Spinal cord (tissue), 10 donors: ENCODE results near the gene HPRT1. TPM values are rescaled to one million over a fixed set of nuclear protein-coding genes. Genes with fewer than 3 reads are reported as not detected.

Source experiments
- DNase-seq, 6 donors: peaks; one replicate each; pipeline versions ENCODE4 v3.0.0 to v3.0.0-alpha.2; 2013 to 2015; ENCODE audit warnings: low spot score in 6 of 6, low read depth in 4 of 6
- H3K27ac ChIP-seq: one replicate; pipeline ENCODE4 v1.5.1; 2013; ENCODE audit warnings: low read depth, low read length, control low read depth
- H3K27me3 ChIP-seq: one replicate; pipeline ENCODE4 v1.6.1; 2013; ENCODE audit warnings: low read length; ENCODE audit not compliant: control insufficient read depth, insufficient read depth
- H3K36me3 ChIP-seq: one replicate; pipeline ENCODE4 v1.6.1; 2013; ENCODE audit warnings: low read length; ENCODE audit not compliant: control insufficient read depth, insufficient read depth
- H3K4me1 ChIP-seq: one replicate; pipeline ENCODE4 v1.6.1; 2013; ENCODE audit warnings: low read length; ENCODE audit not compliant: control insufficient read depth, insufficient read depth
- H3K4me3 ChIP-seq: one replicate; pipeline ENCODE4 v1.5.1; 2013; ENCODE audit warnings: low read depth, low read length, control low read depth
- H3K9me3 ChIP-seq: one replicate; pipeline ENCODE4 v1.6.1; 2013; ENCODE audit warnings: low read length; ENCODE audit not compliant: control insufficient read depth, insufficient read depth
- WGBS: methylation state at CpG from one replicate; pipeline ENCODE4 v1.1.5; 2013; ENCODE audit warnings: missing lambda C conversion rate; ENCODE audit not compliant: insufficient coverage; 5-methylcytosine and 5-hydroxymethylcytosine counted together
- long read RNA-seq, 4 donors: transcript quantifications; one replicate each; lab custom pipeline, GENCODE V29; 2026
- polyA plus RNA-seq, 2 donors: library from polyadenylated mRNA; unstranded; fragments of 120-200 nt; gene quantifications; one replicate each; pipeline ENCODE4 v1.2.1, GENCODE V29; 2013; ENCODE audit not compliant: insufficient read length in 2 of 2
- total RNA-seq, 2 donors: library from RNA; depleted of rRNA in 1 of 2; stranded (reverse); fragments of 120-200 nt in 1 of 2; fragments of >200 nt in 1 of 2; gene quantifications; one replicate each; pipeline versions ENCODE4 v1.2.3 to v1.2.4, GENCODE V29; 2013 to 2014
- donor health status: healthy.

Gene HPRT1
- total RNA-seq (10 to 100 TPM; 15.3 to 36.5 TPM), polyA plus RNA-seq (10 to 100 TPM; 48.0 to 49.3 TPM)
- long read RNA-seq, donor 1, transcript HPRT1-201 (9 exons, 1,407 nt) = major isoform, 5 of 35 reads
- long read RNA-seq, donor 1, partial matches to known transcripts = 5 of 35 reads
- long read RNA-seq, donor 1, other reads (novel, unspliced or antisense) = 25 of 35 reads
- long read RNA-seq, donor 2, partial matches to known transcripts = 0 of 9 reads
- long read RNA-seq, donor 2, other reads (novel, unspliced or antisense) = 9 of 9 reads
- long read RNA-seq, donor 3 = 0 reads
- long read RNA-seq, donor 4, partial matches to known transcripts = 6 of 13 reads
- long read RNA-seq, donor 4, other reads (novel, unspliced or antisense) = 5 of 13 reads

- Histone ChIP-seq H3K9me3 (no peaks in the 10 kb centered on the region), H3K4me1 (peaks cover 2% of the 10 kb centered on the region), H3K27me3 (no peaks in the 10 kb centered on the region), H3K4me3 (peak within 1 kb of the TSS; percentile 57), H3K36me3 (no peaks in the 10 kb centered on the region), H3K27ac (peak within 1 kb of the TSS; percentile 78)
- peak in 5 of 6 donors; percentile 17 to 89 (median 57) for DNase-seq
- 19% methylated on average over 85 of the region's 85 CpGs for WGBS
Measured at GRCh38 chrX:134460005-134460861, at the start of gene HPRT1. Gene HPRT1 (plus strand): TSS chrX:134460165. CDS start chrX:134460312, 147 bp downstream.

GRCh38 chrX:134416087-134416486, 43.9 kb upstream of the HPRT1 start:
- H3K4me1 ChIP-seq = no peaks in the 10 kb centered on the region
- 100% methylated on average over 1 of the region's 5 CpGs for WGBS
- no peak for DNase-seq
- peaks cover 10% of the 10 kb centered on the region for H3K36me3 ChIP-seq
- H3K4me3 ChIP-seq = no peak overlapping the region
- no peak overlapping the region for H3K27ac ChIP-seq
- peaks cover 2% of the 10 kb centered on the region for H3K27me3 ChIP-seq
- H3K9me3 ChIP-seq = no peaks in the 10 kb centered on the region

DNA sequence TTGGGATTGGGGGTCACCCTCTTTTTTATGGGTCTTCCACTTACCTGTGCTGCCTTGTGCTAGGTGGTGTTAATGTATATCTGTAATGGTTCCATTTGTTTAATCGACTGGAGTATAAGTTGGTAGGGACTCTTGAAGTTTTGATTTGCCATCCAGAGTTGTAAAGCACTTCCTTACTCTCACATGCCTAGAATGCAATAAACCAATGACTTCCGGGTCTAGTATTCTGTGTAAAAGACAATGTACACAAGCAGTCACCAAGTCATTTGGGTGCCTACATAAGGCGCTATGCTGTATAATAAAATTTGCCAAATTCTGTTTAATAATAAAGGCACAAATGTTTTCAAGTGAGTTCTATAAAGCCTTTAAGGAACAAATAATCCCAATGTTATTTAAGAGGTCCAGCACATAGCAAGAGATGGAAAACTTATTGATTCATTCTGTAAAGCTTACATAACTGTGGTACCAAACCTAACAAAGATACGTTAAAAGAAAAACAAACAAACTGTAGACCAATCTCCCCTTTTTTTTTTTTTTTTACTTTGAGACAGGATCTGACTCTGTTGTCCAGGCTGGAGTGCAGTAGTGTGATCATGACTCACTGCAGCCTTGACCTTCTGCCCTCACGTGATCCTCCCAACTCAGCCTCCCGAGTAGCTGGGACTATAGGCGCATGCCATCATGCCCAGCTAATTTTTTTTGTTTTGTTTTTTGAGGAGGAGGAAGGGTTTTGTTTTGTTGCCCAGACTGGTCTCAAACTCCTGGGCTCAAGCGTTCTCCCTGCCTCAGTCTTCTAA, 41.5 kb upstream of the HPRT1 start:
- Histone ChIP-seq H3K27me3 (peaks cover 2% of the 10 kb centered on the region), H3K36me3 (peaks cover 12% of the 10 kb centered on the region), H3K4me1 (no peaks in the 10 kb centered on the region), H3K27ac (no peak overlapping the region), H3K9me3 (no peaks in the 10 kb centered on the region), H3K4me3 (no peak overlapping the region)
- WGBS = no CpG with 5 or more reads among the region's 8 CpGs
- no peak for DNase-seq

DNA sequence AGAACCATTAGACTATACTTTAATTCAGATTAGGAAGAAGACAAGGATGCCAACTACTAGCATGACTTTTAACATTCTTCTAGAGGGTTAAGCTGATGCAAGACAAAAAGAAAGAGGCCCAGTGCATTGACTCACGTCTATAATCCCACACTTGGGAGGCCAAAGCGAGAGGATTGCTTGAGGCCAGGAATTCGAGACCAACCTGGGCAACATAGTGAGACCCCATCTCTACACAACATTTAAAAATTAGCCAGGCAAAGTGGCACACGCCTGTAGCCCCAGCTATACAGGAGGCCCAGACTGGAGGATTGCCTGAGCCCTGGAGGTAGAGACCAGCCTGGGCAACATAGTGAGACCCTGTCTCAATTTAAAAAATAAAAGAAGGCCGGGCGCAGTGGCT, 40.2 kb upstream of the HPRT1 start:
- Histone ChIP-seq H3K9me3 (no peaks in the 10 kb centered on the region), H3K4me3 (no peak overlapping the region), H3K36me3 (peaks cover 12% of the 10 kb centered on the region), H3K27ac (no peak overlapping the region), H3K27me3 (peaks cover 2% of the 10 kb centered on the region), H3K4me1 (no peaks in the 10 kb centered on the region)
- no peak for DNase-seq
- WGBS = 76% methylated on average over 6 of the region's 6 CpGs

DNA sequence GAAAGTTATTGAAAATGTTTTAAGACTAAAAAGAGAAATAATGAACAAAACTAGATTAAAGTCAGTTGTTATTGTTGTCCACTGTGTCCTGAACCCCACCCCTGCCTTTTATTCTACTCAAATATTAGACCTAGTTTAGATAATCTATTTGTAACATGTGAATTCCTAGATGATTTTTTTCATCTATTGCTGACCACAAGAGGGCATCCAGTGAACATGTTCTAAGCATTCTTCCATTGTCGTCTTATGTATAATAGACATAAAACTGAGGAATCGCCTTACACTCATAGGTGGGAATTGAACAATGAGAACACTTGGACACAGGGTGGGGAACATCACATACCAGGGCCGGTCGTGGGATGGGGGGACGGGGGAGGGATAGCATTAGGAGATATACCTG, 36.4 kb upstream of the HPRT1 start:
- Histone ChIP-seq H3K9me3 (no peaks in the 10 kb centered on the region), H3K36me3 (peaks cover 5% of the 10 kb centered on the region), H3K4me3 (no peak overlapping the region), H3K27ac (no peak overlapping the region), H3K4me1 (no peaks in the 10 kb centered on the region), H3K27me3 (peaks cover 2% of the 10 kb centered on the region)
- no CpG with 5 or more reads among the region's 5 CpGs for WGBS
- peak in 3 of 6 donors; percentile 4 to 57 (median 19) for DNase-seq

DNA sequence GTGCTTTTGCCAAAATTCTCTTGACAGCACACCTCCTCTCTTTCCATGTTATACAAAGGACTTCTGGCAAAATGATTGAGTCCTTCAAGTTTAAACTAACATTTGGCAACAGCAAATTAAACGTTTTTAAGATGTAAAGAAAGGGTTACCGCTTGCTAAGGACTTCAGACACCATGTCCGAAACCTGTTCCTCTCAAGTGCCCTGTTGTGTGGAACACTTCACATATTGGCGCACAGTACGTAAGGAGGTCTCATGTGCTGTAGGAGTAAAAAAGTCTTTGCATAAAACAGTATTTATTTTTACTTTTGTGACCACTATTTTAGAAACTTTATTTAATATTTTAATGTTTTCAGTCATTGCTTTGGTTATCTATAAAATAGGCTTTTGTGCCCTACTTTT, 33.7 kb upstream of the HPRT1 start:
- no peak for DNase-seq
- Histone ChIP-seq H3K27ac (no peak overlapping the region), H3K27me3 (no peaks in the 10 kb centered on the region), H3K4me3 (no peak overlapping the region), H3K4me1 (no peaks in the 10 kb centered on the region), H3K9me3 (no peaks in the 10 kb centered on the region), H3K36me3 (peaks cover 2% of the 10 kb centered on the region)
- 67% methylated on average over 1 of the region's 5 CpGs for WGBS

- Histone ChIP-seq H3K27ac (no peak overlapping the region), H3K27me3 (no peaks in the 10 kb centered on the region), H3K9me3 (no peaks in the 10 kb centered on the region), H3K4me1 (no peaks in the 10 kb centered on the region), H3K4me3 (no peak overlapping the region), H3K36me3 (no peaks in the 10 kb centered on the region)
- WGBS = 100% methylated on average over 1 of the region's 2 CpGs
- no peak for DNase-seq
Measured at GRCh38 chrX:134431894-134432293, 28.1 kb upstream of the HPRT1 start.

DNA sequence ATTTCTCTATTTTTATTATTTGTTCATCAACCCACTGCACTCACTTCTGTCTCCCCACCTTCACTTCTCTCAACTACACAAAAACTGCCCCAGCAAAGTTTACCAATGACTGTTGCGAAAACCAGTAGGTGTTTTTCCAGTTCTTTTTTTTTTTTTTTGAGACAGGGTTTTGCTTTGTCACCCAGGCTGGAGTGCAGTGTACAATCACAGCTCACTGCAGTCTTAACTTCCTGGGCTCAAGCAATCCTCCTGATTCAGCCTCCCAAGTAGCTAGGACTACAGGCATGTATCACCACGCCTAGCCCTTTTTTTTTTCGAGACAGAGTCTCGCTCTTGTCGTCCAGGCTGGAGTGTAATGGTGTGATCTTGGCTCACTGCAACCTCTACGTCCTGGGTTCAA, 24.1 kb upstream of the HPRT1 start:
- no peak for DNase-seq

DNA sequence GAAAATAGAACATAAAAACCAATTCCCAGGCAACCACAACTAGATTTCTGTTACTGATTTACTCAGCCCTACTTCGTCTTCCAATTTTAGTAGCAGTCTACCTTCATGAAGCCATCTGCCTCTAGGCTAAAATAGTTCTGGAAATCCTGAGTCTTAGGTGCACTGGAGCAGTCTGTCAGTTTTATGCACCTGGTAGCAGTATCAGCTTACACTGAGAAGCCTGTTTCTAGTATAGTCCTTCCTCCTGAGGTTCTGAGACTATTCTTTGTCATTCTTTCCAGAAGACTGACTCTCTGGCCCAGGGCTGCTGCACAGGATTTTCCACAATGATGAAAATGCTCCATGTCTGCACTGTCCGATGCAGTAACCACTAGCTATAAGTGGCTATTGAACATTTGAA, 16.9 kb upstream of the HPRT1 start:
- Histone ChIP-seq H3K4me1 (no peaks in the 10 kb centered on the region), H3K27ac (no peak overlapping the region), H3K36me3 (no peaks in the 10 kb centered on the region), H3K27me3 (peaks cover 2% of the 10 kb centered on the region), H3K9me3 (no peaks in the 10 kb centered on the region), H3K4me3 (no peak overlapping the region)
- peak in 1 of 6 donors; percentile 4 for DNase-seq
- 50% methylated on average over 1 of the region's 2 CpGs for WGBS

More for the DNA sequence above, 24.1 kb upstream of the HPRT1 start:
- Histone ChIP-seq H3K27me3 (no peaks in the 10 kb centered on the region), H3K4me1 (no peaks in the 10 kb centered on the region), H3K27ac (no peak overlapping the region), H3K9me3 (no peaks in the 10 kb centered on the region), H3K4me3 (no peak overlapping the region), H3K36me3 (no peaks in the 10 kb centered on the region)
- WGBS = no CpG with 5 or more reads among the region's 6 CpGs
